Kidney (tissue), 14 donors: ENCODE data around the gene OLFML3. TPM values are rescaled to one million over a fixed set of nuclear protein-coding genes. Genes with fewer than 3 reads are reported as not detected.

Experiments
- DNase-seq, 5 donors: peaks; one replicate each; pipeline ENCODE4 v3.0.0-alpha.2; 2013 to 2020
- FAIRE-seq: peaks from 2 replicates; lab custom pipeline; 2012; peaks lifted over from hg19 to GRCh38; lab: Jason Lieb, UNC
- H3K27ac ChIP-seq, 2 donors: one replicate each; pipeline ENCODE4 v1.7.0; 2013; ENCODE audit warnings: low read depth in 2 of 2, low read length in 2 of 2, inconsistent platforms in 1 of 2
- H3K27me3 ChIP-seq: one replicate; pipeline ENCODE4 v1.7.1; 2013; ENCODE audit warnings: low read length, inconsistent platforms; ENCODE audit not compliant: control insufficient read depth, insufficient read depth
- H3K36me3 ChIP-seq, 3 donors: one replicate each; pipeline versions ENCODE4 v1.7.0 to v1.7.1; 2013; ENCODE audit warnings: low read length in 3 of 3, control low read depth in 1 of 3, inconsistent platforms in 1 of 3; ENCODE audit not compliant: insufficient read depth in 3 of 3, control insufficient read depth in 2 of 3
- H3K4me1 ChIP-seq, 3 donors: one replicate each; pipeline versions ENCODE4 v1.7.0 to v1.7.1; 2013; ENCODE audit warnings: low read length in 3 of 3, inconsistent platforms in 1 of 3, low read depth in 1 of 3; ENCODE audit not compliant: control insufficient read depth in 2 of 3, insufficient read depth in 2 of 3
- H3K4me3 ChIP-seq, 3 donors: one replicate each; pipeline versions ENCODE4 v1.7.0 to v1.8.1; 2013; ENCODE audit warnings: low read length in 3 of 3, control low read depth in 1 of 3, inconsistent platforms in 1 of 3
- H3K9ac ChIP-seq, 3 donors: one replicate each; pipeline versions ENCODE4 v1.7.0 to v1.7.1; 2013; ENCODE audit warnings: low read length in 3 of 3, control low read depth in 1 of 3, inconsistent platforms in 1 of 3
- H3K9me3 ChIP-seq, 3 donors: one replicate each; pipeline versions ENCODE4 v1.7.0 to v1.7.1; 2013; ENCODE audit warnings: low read length in 3 of 3, control low read depth in 1 of 3, inconsistent platforms in 1 of 3; ENCODE audit not compliant: control insufficient read depth in 2 of 3, insufficient read depth in 1 of 3
- CTCF ChIP-seq: IDR thresholded peaks from 3 replicates; pipeline ENCODE4 v1.5.1; 2012; ENCODE audit warnings: mild to moderate bottlenecking, moderate library complexity, borderline replicate concordance; ENCODE audit not compliant: insufficient read depth; ENCODE audit errors: extremely low read depth
- intact Hi-C: fragments of 100-400 bp; cut with DNase I; formaldehyde crosslinking; loops from one replicate; pipeline ENCODE4 v1.11.1; 2022
- polyA plus RNA-seq: library from polyadenylated mRNA; stranded (reverse); fragments of 350-450 nt; fragmentation: Illumina TruSeq; extraction: RNeasy Lipid Tissue Mini Kit (QIAGEN cat#74804); gene quantifications from one replicate; pipeline ENCODE4 v1.2.3, GENCODE V29; 2014; ENCODE audit warnings: low read depth, low replicate concordance; ENCODE audit not compliant: insufficient read depth
- total RNA-seq: library from RNA; stranded (reverse); fragmentation: NEBNext Ultra II Directional; extraction: Animal tissue kit (Norgen Biotek cat#: 25700); gene quantifications from one replicate; pipeline ENCODE4 v1.2.1, GENCODE V29; 2021
- donor health status: control.
- donor health status: control.
- donor health status: control.
- donor health status: control.
- donor health status: control.
- donor health status: DM: yes; HTN: yes; CAD: no.
- donor health status: Normal renal cell carcinoma (clear cell type).

Gene OLFML3
- total and polyA plus RNA-seq, 2 donors from 2014 or later: 13.5 to 22.9 TPM

DNA sequence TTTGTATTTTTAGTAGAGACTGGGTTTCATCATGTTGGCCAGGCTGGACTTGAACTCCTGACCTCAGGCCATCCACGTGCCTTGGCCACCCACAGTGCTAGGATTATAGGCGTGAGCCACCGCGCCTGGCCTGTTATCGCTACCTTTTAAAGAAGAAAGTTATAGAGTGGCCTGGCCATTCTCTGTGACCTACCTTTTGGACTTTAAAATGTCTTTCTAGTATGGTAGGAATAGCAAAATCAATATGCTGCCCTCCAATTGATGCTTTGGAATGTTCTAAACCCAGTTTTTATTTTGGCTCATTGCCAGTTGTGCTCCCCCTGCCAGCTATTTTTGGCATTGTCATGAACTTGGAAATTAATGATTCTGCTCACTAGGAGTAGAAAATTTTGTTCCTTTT lies 30.3 kb upstream of the OLFML3 start:
- DNase-seq (no peak), FAIRE-seq (no peak)
- intact Hi-C loops: no loop called here

GRCh38 chr1:113950908-113951307 lies 28.4 kb upstream of the OLFML3 start:
- H3K9ac ChIP-seq: no peak overlapping the region
- FAIRE-seq: no peak

More for the DNA sequence above, 30.3 kb upstream of the OLFML3 start:
- H3K9ac ChIP-seq: no peak overlapping the region
- no peak overlapping the region for H3K4me3 ChIP-seq
- H3K27me3 ChIP-seq: no peaks in the 10 kb centered on the region
- H3K9me3 ChIP-seq: no peaks in the 10 kb centered on the region
- no peak overlapping the region for H3K27ac ChIP-seq
- peaks cover 0 to 10% (median 10%) of the 10 kb centered on the region in 3 donors for H3K4me1 ChIP-seq
- peaks cover 0 to 3% (median 0%) of the 10 kb centered on the region in 3 donors for H3K36me3 ChIP-seq
- peak; percentile 6 for TF ChIP-seq CTCF

DNA sequence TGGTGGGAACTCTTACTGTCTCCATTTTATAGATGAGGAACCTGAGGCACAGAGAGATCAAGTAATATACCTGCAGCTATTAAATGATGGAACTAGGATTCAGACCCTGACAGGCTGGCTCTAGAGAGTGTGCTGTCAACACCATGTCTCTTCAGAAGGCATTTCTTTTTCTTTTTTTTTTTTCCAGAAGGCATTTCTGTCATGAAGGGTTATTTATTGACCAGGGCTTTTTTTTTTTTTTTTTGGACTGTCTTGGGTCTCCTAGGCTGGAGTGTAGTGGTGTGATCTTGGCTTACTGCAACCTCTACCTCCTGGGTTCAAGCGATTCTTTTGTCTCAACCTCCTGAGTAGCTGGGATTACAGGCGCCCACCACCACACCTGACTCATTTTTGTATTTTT lies 27.6 kb upstream of the OLFML3 start:
- FAIRE-seq (no peak), DNase-seq (no peak)

More at GRCh38 chr1:113950908-113951307, 28.4 kb upstream of the OLFML3 start:
- Histone ChIP-seq H3K4me1 (peaks cover 0 to 10% (median 10%) of the 10 kb centered on the region in 3 donors), H3K27me3 (no peaks in the 10 kb centered on the region), H3K36me3 (peaks cover 0 to 3% (median 0%) of the 10 kb centered on the region in 3 donors), H3K27ac (no peak overlapping the region), H3K4me3 (no peak overlapping the region), H3K9me3 (no peaks in the 10 kb centered on the region)
- intact Hi-C loops: no loop called here
- no peak for TF ChIP-seq CTCF
- DNase-seq: no peak

More for the DNA sequence above, 27.6 kb upstream of the OLFML3 start:
- Histone ChIP-seq H3K4me3 (no peak overlapping the region), H3K36me3 (peaks cover 0 to 6% (median 5%) of the 10 kb centered on the region in 3 donors), H3K9me3 (no peaks in the 10 kb centered on the region), H3K27ac (no peak overlapping the region), H3K4me1 (peaks cover 0 to 9% (median 7%) of the 10 kb centered on the region in 3 donors), H3K27me3 (no peaks in the 10 kb centered on the region), H3K9ac (no peak overlapping the region)
- intact Hi-C loops: no loop called here
- TF ChIP-seq CTCF: no peak
